H9 (cell line): ENCODE results near the gene MBNL1. TPM values are rescaled to one million over a fixed set of nuclear protein-coding genes. Genes with fewer than 3 reads are reported as not detected.
A peak's percentile ranks its signal among the peaks of the same experiment; 100 is the strongest.

Experiments used
- DNase-seq: peaks from one replicate; pipeline ENCODE4 v3.0.0-alpha.2; 2017
- H2AFZ ChIP-seq: one replicate; pipeline ENCODE4 v1.6.1; 2013; ENCODE audit warnings: mild to moderate bottlenecking, low read length, control low read depth, moderate library complexity
- H2AK5ac ChIP-seq: 2 replicates; pipeline ENCODE4 v1.6.1; 2013; ENCODE audit warnings: low read length, control low read depth, mixed read lengths; ENCODE audit not compliant: insufficient read length
- H2BK120ac ChIP-seq: one replicate; pipeline ENCODE4 v1.6.1; 2013; ENCODE audit warnings: low read depth, mild to moderate bottlenecking, low read length, control low read depth, inconsistent platforms; ENCODE audit not compliant: poor library complexity, severe bottlenecking
- H2BK12ac ChIP-seq: 2 replicates; pipeline ENCODE4 v1.6.1; 2013; ENCODE audit warnings: low read length, control low read depth, mixed read lengths, low read depth; ENCODE audit not compliant: insufficient read length
- H2BK15ac ChIP-seq: 2 replicates; pipeline ENCODE4 v1.6.1; 2013; ENCODE audit warnings: low read depth, low read length, control low read depth
- H2BK20ac ChIP-seq: one replicate; pipeline ENCODE4 v1.6.1; 2013; ENCODE audit warnings: low read depth, mild to moderate bottlenecking, low read length, control low read depth, inconsistent platforms; ENCODE audit not compliant: poor library complexity, severe bottlenecking
- H2BK5ac ChIP-seq: 2 replicates; pipeline ENCODE4 v1.6.1; 2013; ENCODE audit warnings: low read length, control low read depth, mixed read lengths; ENCODE audit not compliant: insufficient read length
- H3K14ac ChIP-seq: 2 replicates; pipeline ENCODE4 v1.6.1; 2013; ENCODE audit warnings: low read length, control low read depth; ENCODE audit not compliant: insufficient read depth
- H3K18ac ChIP-seq: 2 replicates; pipeline ENCODE4 v1.6.1; 2013; ENCODE audit warnings: low read depth, mild to moderate bottlenecking, mixed read lengths, low read length, control low read depth; ENCODE audit not compliant: insufficient read length
- H3K23ac ChIP-seq: 2 replicates; pipeline ENCODE4 v1.6.1; 2013; ENCODE audit warnings: low read length, control low read depth, mixed read lengths, low read depth; ENCODE audit not compliant: insufficient read length
- H3K23me2 ChIP-seq: 2 replicates; pipeline ENCODE4 v1.6.1; 2013; ENCODE audit warnings: low read depth, mild to moderate bottlenecking, mixed read lengths, low read length, control low read depth; ENCODE audit not compliant: insufficient read length, poor library complexity, severe bottlenecking
- H3K27ac ChIP-seq: 2 replicates; pipeline ENCODE4 v1.5.1; 2013; ENCODE audit warnings: low read length, control low read depth, mixed read lengths, low read depth; ENCODE audit not compliant: insufficient read length
- H3K27me3 ChIP-seq: 2 replicates; pipeline ENCODE4 v1.6.1; 2013; ENCODE audit warnings: low read length, control low read depth, inconsistent platforms; ENCODE audit not compliant: insufficient read depth
- H3K4ac ChIP-seq: 2 replicates; pipeline ENCODE4 v1.6.1; 2013; ENCODE audit warnings: low read depth, mild to moderate bottlenecking, control low read depth, inconsistent platforms, low read length, moderate library complexity
- H3K4me1 ChIP-seq: 2 replicates; pipeline ENCODE4 v1.6.1; 2013; ENCODE audit warnings: low read length, control low read depth, inconsistent platforms; ENCODE audit not compliant: insufficient read depth
- H3K4me2 ChIP-seq: 2 replicates; pipeline ENCODE4 v1.6.1; 2013; ENCODE audit warnings: low read length, control low read depth, mixed read lengths; ENCODE audit not compliant: insufficient read length, insufficient read depth
- H3K56ac ChIP-seq: 2 replicates; pipeline ENCODE4 v1.6.1; 2013; ENCODE audit warnings: low read depth, mild to moderate bottlenecking, mixed read lengths, low read length, control low read depth; ENCODE audit not compliant: insufficient read length
- H3K79me1 ChIP-seq: 2 replicates; pipeline ENCODE4 v1.6.1; 2013; ENCODE audit warnings: low read depth, mild to moderate bottlenecking, moderate library complexity, low read length, control low read depth, inconsistent platforms; ENCODE audit not compliant: insufficient read depth, poor library complexity, severe bottlenecking
- H3K79me2 ChIP-seq: 2 replicates; pipeline ENCODE4 v1.6.1; 2013; ENCODE audit warnings: low read length, control low read depth, inconsistent platforms; ENCODE audit not compliant: insufficient read depth
- H3K9ac ChIP-seq: 2 replicates; pipeline ENCODE4 v1.6.1; 2013; ENCODE audit warnings: low read length, control low read depth, mixed read lengths; ENCODE audit not compliant: insufficient read length; ENCODE audit errors: extremely low read depth
- H3K9me3 ChIP-seq: one replicate; pipeline ENCODE4 v1.6.1; 2013; ENCODE audit warnings: low read depth, low read length, inconsistent platforms; ENCODE audit not compliant: control insufficient read depth
- H3T11ph ChIP-seq: one replicate; pipeline ENCODE4 v1.6.1; 2013; ENCODE audit warnings: mild to moderate bottlenecking, low read length, control low read depth, inconsistent platforms
- H4K20me1 ChIP-seq: one replicate; pipeline ENCODE4 v1.6.1; 2013; ENCODE audit not compliant: control insufficient read depth, insufficient read length, insufficient read depth
- H4K5ac ChIP-seq: 2 replicates; pipeline ENCODE4 v1.6.1; 2013; ENCODE audit warnings: low read depth, mild to moderate bottlenecking, mixed read lengths, low read length, control low read depth; ENCODE audit not compliant: insufficient read length
- H4K8ac ChIP-seq: replicated peaks from 2 replicates; pipeline ENCODE4 v1.6.1; 2013; ENCODE audit warnings: low read length, control low read depth, mixed read lengths, low read depth; ENCODE audit not compliant: insufficient read length
- H4K91ac ChIP-seq: 2 replicates; pipeline ENCODE4 v1.6.1; 2013; ENCODE audit warnings: low read depth, mild to moderate bottlenecking, moderate library complexity, mixed read lengths, low read length, control low read depth; ENCODE audit not compliant: insufficient read length
- H3K27ac Mint-ChIP-seq, 3 experiments: 2 replicates in 2 of 3; 3 replicates in 1 of 3; pipeline ENCODE4 v1.8.0; 2020 to 2021; ENCODE audit warnings: mixed read lengths in 3 of 3, mild to moderate bottlenecking in 1 of 3, moderate library complexity in 1 of 3
- H3K27me3 Mint-ChIP-seq: 2 replicates; pipeline ENCODE4 v1.8.0; 2021; ENCODE audit warnings: low read depth, mild to moderate bottlenecking, moderate library complexity, mixed read lengths
- H3K36me3 Mint-ChIP-seq, 3 experiments: 2 replicates in 2 of 3; 3 replicates in 1 of 3; pipeline ENCODE4 v1.8.0; 2020 to 2021; ENCODE audit warnings: low read depth in 3 of 3, mixed read lengths in 3 of 3; ENCODE audit not compliant: insufficient read depth in 1 of 3
- H3K4me1 Mint-ChIP-seq, 2 experiments: 2 replicates each; pipeline ENCODE4 v1.8.0; 2020; ENCODE audit warnings: mixed read lengths in 2 of 2
- H3K4me3 Mint-ChIP-seq, 2 experiments: 2 replicates in 1 of 2; 3 replicates in 1 of 2; pipeline ENCODE4 v1.8.0; 2020 to 2021; ENCODE audit warnings: mild to moderate bottlenecking in 2 of 2, mixed read lengths in 2 of 2, moderate library complexity in 1 of 2
- H3K9me3 Mint-ChIP-seq, 2 experiments: 2 replicates in 1 of 2; 3 replicates in 1 of 2; pipeline ENCODE4 v1.8.0; 2020; ENCODE audit warnings: mild to moderate bottlenecking in 2 of 2, mixed read lengths in 2 of 2, moderate library complexity in 1 of 2
- CTCF ChIP-seq: fragments of 200-600 bp; sonication (generic); conservative IDR thresholded peaks from 3 replicates; pipeline ENCODE4 v1.8.0; 2021; ENCODE audit warnings: antibody characterized with exemption, mild to moderate bottlenecking
- WGBS: extraction: QIAGEN DNeasy Blood & Tissue Kit; methylation state at CpG from one replicate; pipeline ENCODE4 v1.1.7; 2013; ENCODE audit warnings: missing lambda C conversion rate, low lambda C conversion rate, mixed read lengths; ENCODE audit not compliant: insufficient read length; ENCODE audit errors: extremely low coverage; 5-methylcytosine and 5-hydroxymethylcytosine counted together
- total RNA-seq: library from RNA; stranded (reverse); gene quantifications from 2 replicates; pipeline ENCODE4 v1.2.1, GENCODE V29; 2021

MBNL1 gene
- total RNA-seq, 1 experiment from 2014 or later, result 14.9 TPM

GRCh38 chr3:152447511-152447910 lies 178.8 kb downstream of the MBNL1 start:
- H3K4ac ChIP-seq, result no peak overlapping the region
- no peaks in the 10 kb centered on the region for H3K9me3 ChIP-seq
- Mint-ChIP-seq H3K36me3 (peaks cover 0 to 3% (median 0%) of the 10 kb centered on the region in 3 experiments; a peak in 2 of 7 replicates), H3K27ac (peak overlapping the region in 2 of 3 experiments; percentile 38 to 90; a peak in 3 of 7 replicates), H3K4me1 (peaks cover 8 to 9% of the 10 kb centered on the region in 2 experiments), H3K9me3 (no peaks in the 10 kb centered on the region), H3K27me3 (no peaks in the 10 kb centered on the region), H3K4me3 (no peak overlapping the region)
- no peak overlapping the region for H2BK20ac ChIP-seq
- TF ChIP-seq CTCF, result no peak
- no peaks in the 10 kb centered on the region for H3K23me2 ChIP-seq
- H3K14ac ChIP-seq, result no peak overlapping the region
- no peaks in the 10 kb centered on the region for H3K4me1 ChIP-seq
- H2BK15ac ChIP-seq, result no peak overlapping the region
- H2AK5ac ChIP-seq, result no peak overlapping the region
- H3K56ac ChIP-seq, result no peak overlapping the region
- no peak overlapping the region for H3T11ph ChIP-seq
- no peak overlapping the region for H3K23ac ChIP-seq
- no peak overlapping the region for H4K8ac ChIP-seq
- H4K5ac ChIP-seq, result no peak overlapping the region
- H3K79me2 ChIP-seq, result no peaks in the 10 kb centered on the region
- no peak overlapping the region for H2AFZ ChIP-seq
- no peak overlapping the region for H2BK120ac ChIP-seq
- no peak overlapping the region for H2BK5ac ChIP-seq
- no peaks in the 10 kb centered on the region for H3K79me1 ChIP-seq
- no peaks in the 10 kb centered on the region for H4K20me1 ChIP-seq
- no peak overlapping the region for H3K9ac ChIP-seq
- no peaks in the 10 kb centered on the region for H3K27me3 ChIP-seq
- no peak overlapping the region for H2BK12ac ChIP-seq
- no peak overlapping the region for H3K27ac ChIP-seq
- DNase-seq, result no peak
- no peak overlapping the region for H3K18ac ChIP-seq
- H4K91ac ChIP-seq, result no peak overlapping the region
- H3K4me2 ChIP-seq, result no peak overlapping the region
- WGBS, result no CpG with 5 or more reads among the region's 3 CpGs
